GM15510 (cell line): ENCODE measurements around the gene UBE2J1.

Experiments
- POLR2A ChIP-seq: IDR thresholded peaks from 3 replicates; pipeline ENCODE4 v1.6.1; 2011; ENCODE audit warnings: borderline replicate concordance; ENCODE audit not compliant: insufficient read length; ENCODE audit errors: extremely low read depth

The UBE2J1 gene

GRCh38 chr6:89352278-89353117, at the start of gene UBE2J1:
Gene UBE2J1, minus strand, starts transcription at chr6:89352722. Its CDS starts 153 bp downstream, at chr6:89352569.
- TF ChIP-seq POLR2A, result peak; percentile 84

- no peak for TF ChIP-seq POLR2A
Observed at GRCh38 chr6:89400912-89401399, 48.4 kb upstream of the UBE2J1 start.

GRCh38 chr6:89400050-89400449, 47.5 kb upstream of the UBE2J1 start:
- no peak for TF ChIP-seq POLR2A

GRCh38 chr6:89398762-89399525, 46.4 kb upstream of the UBE2J1 start:
- TF ChIP-seq POLR2A, result no peak

- TF ChIP-seq POLR2A, result no peak
Observed at GRCh38 chr6:89393659-89394058, 41.1 kb upstream of the UBE2J1 start.

GRCh38 chr6:89392823-89393222, 40.3 kb upstream of the UBE2J1 start:
- no peak for TF ChIP-seq POLR2A

- no peak for TF ChIP-seq POLR2A
Observed at GRCh38 chr6:89388846-89389245, 36.3 kb upstream of the UBE2J1 start.

GRCh38 chr6:89387516-89388201, 35.1 kb upstream of the UBE2J1 start:
- TF ChIP-seq POLR2A, result no peak

GRCh38 chr6:89386917-89387491, 34.5 kb upstream of the UBE2J1 start:
- no peak for TF ChIP-seq POLR2A

GRCh38 chr6:89385846-89386245, 33.3 kb upstream of the UBE2J1 start:
- no peak for TF ChIP-seq POLR2A

GRCh38 chr6:89385156-89385667, 32.7 kb upstream of the UBE2J1 start:
- no peak for TF ChIP-seq POLR2A

GRCh38 chr6:89381031-89381430, 28.5 kb upstream of the UBE2J1 start:
- TF ChIP-seq POLR2A, result no peak

GRCh38 chr6:89379281-89379680, 26.8 kb upstream of the UBE2J1 start:
- TF ChIP-seq POLR2A, result no peak

- no peak for TF ChIP-seq POLR2A
Observed at GRCh38 chr6:89378628-89379027, 26.1 kb upstream of the UBE2J1 start.

- TF ChIP-seq POLR2A, result no peak
Observed at GRCh38 chr6:89375427-89376267, 23.1 kb upstream of the UBE2J1 start.

- TF ChIP-seq POLR2A, result no peak
Observed at GRCh38 chr6:89372506-89372901, 20.0 kb upstream of the UBE2J1 start.
